Caco-2 (cell line): ENCODE measurements around the gene ARHGEF12. TPM values are rescaled to one million over a fixed set of nuclear protein-coding genes. Genes with fewer than 3 reads are reported as not detected.

ENCODE experiments used
- BruUV-seq: library from RNA; stranded (reverse); fragments of 400-500 nt; replicated peaks from 2 replicates; lab custom pipeline; 2021; lab: Mats Ljungman, UMichigan
- CTCF ChIA-PET: fragments of 300-600 bp; sonication (Branson Sonifier 250); formaldehyde crosslinking; loops from one replicate; lab custom pipeline; 2022; ENCODE audit warnings: antibody characterized with exemption; lab: Charles Lee
- POLR2A ChIA-PET: fragments of 300-600 bp; sonication (Branson Sonifier 250); formaldehyde crosslinking; loops from one replicate; lab custom pipeline; 2022; ENCODE audit warnings: antibody characterized with exemption; lab: Charles Lee
- DNase-seq, 2 experiments: peaks; one replicate each; pipeline versions ENCODE4 v3.0.0 to v3.0.0-alpha.2; 2020 to 2022
- H3K27me3 ChIP-seq: replicated peaks from 2 replicates; pipeline ENCODE4 v1.6.0; 2011; ENCODE audit warnings: low read length; ENCODE audit not compliant: control insufficient read depth, insufficient read depth
- H3K36me3 ChIP-seq: 2 replicates; pipeline ENCODE4 v1.5.1; 2011; ENCODE audit warnings: low read length; ENCODE audit not compliant: control insufficient read depth, insufficient read depth
- H3K4me1 ChIP-seq: fragments of 250-450 bp; sonication (Bioruptor Pico); 2 replicates; pipeline ENCODE4 v1.5.1; 2020; ENCODE audit warnings: mild to moderate bottlenecking
- H3K4me3 ChIP-seq: 2 replicates; pipeline ENCODE4 v1.5.1; 2011; ENCODE audit warnings: low read depth, mild to moderate bottlenecking, control low read depth, low read length
- H3K9me3 ChIP-seq: fragments of 250-450 bp; sonication (Bioruptor Pico); 2 replicates; pipeline ENCODE4 v1.5.1; 2020; ENCODE audit warnings: mild to moderate bottlenecking, moderate library complexity
- H3K27ac Mint-ChIP-seq: one replicate; pipeline ENCODE4 v1.8.0; 2022; ENCODE audit warnings: mixed read lengths; ENCODE audit not compliant: unreplicated experiment
- H3K27me3 Mint-ChIP-seq: one replicate; pipeline ENCODE4 v1.8.0; 2022; ENCODE audit warnings: mixed read lengths; ENCODE audit not compliant: insufficient read depth, unreplicated experiment
- H3K36me3 Mint-ChIP-seq: one replicate; pipeline ENCODE4 v1.8.0; 2022; ENCODE audit warnings: mild to moderate bottlenecking, mixed read lengths; ENCODE audit not compliant: insufficient read depth, unreplicated experiment
- H3K4me1 Mint-ChIP-seq: one replicate; pipeline ENCODE4 v1.8.0; 2022; ENCODE audit warnings: low read depth, mixed read lengths; ENCODE audit not compliant: unreplicated experiment
- H3K4me3 Mint-ChIP-seq: one replicate; pipeline ENCODE4 v1.8.0; 2022; ENCODE audit warnings: mild to moderate bottlenecking, moderate library complexity, mixed read lengths; ENCODE audit not compliant: unreplicated experiment
- H3K9me3 Mint-ChIP-seq: one replicate; pipeline ENCODE4 v1.8.0; 2022; ENCODE audit warnings: mixed read lengths; ENCODE audit not compliant: unreplicated experiment
- CTCF ChIP-seq, 2 experiments: fragments of 200-600 bp in 1 of 2; IDR thresholded peaks; 1 replicate in 1 of 2; 2 replicates in 1 of 2; pipeline versions ENCODE4 v1.5.1 to v1.8.0; 2011 to 2022; ENCODE audit warnings: antibody characterized with exemption in 1 of 2, control low read depth in 1 of 2, inconsistent platforms in 1 of 2, low read depth in 1 of 2, low read length in 1 of 2, mild to moderate bottlenecking in 1 of 2, moderate library complexity in 1 of 2; ENCODE audit not compliant: insufficient read depth in 1 of 2, severe bottlenecking in 1 of 2, unreplicated experiment in 1 of 2
- intact Hi-C: fragments of 100-400 bp; cut with micrococcal nuclease; formaldehyde crosslinking; loops from one replicate; pipeline ENCODE4 v1.10.0; 2022; ENCODE audit not compliant: unreplicated experiment
- total RNA-seq: library from RNA; stranded (reverse); gene quantifications from 2 replicates; pipeline ENCODE4 v1.2.3, GENCODE V29; 2022

Gene ARHGEF12
- total RNA-seq, 1 experiment from 2014 or later: 89.3 TPM

GRCh38 chr11:120326845-120327281 lies 9.3 kb upstream of the ARHGEF12 start:
- H3K4me3 ChIP-seq: no peak overlapping the region
- peaks cover 33% of the 10 kb centered on the region for H3K4me1 Mint-ChIP-seq

GRCh38 chr11:120327311-120327710 lies 8.9 kb upstream of the ARHGEF12 start:
- H3K36me3 Mint-ChIP-seq: peaks cover 8% of the 10 kb centered on the region
- H3K4me3 Mint-ChIP-seq: no peak overlapping the region
- DNase-seq: no peak
- no TSS peak for BruUV-seq
- peaks cover 35% of the 10 kb centered on the region for H3K4me1 Mint-ChIP-seq
- no peak for TF ChIP-seq CTCF (IDR thresholded peaks at IDR 0.05; ENCODE audit: insufficient read depth in 1 of 2, low read depth in 1 of 2, low read length in 1 of 2, severe bottlenecking in 1 of 2, unreplicated experiment in 1 of 2)
- peaks cover 2% of the 10 kb centered on the region for H3K27me3 Mint-ChIP-seq
- CTCF ChIA-PET: interaction anchor here (1.2 to 2.7 kb wide), 2 partner anchors 9 to 25 kb away, joined by 4 to 9 read pairs; partner anchors contain the start of gene ARHGEF12
- peaks cover 40% of the 10 kb centered on the region for H3K4me1 ChIP-seq
- intact Hi-C loops: loop anchor here (1.0 kb wide), 1 partner anchor 8 kb away; no protein-coding TSS in a partner anchor
- H3K36me3 ChIP-seq: no peaks in the 10 kb centered on the region
- H3K27ac Mint-ChIP-seq: no peak overlapping the region
- no peaks in the 10 kb centered on the region for H3K9me3 ChIP-seq
- POLR2A ChIA-PET: no interaction called here
- H3K4me3 ChIP-seq: no peak overlapping the region
- no peaks in the 10 kb centered on the region for H3K27me3 ChIP-seq
- H3K9me3 Mint-ChIP-seq: no peaks in the 10 kb centered on the region

More at GRCh38 chr11:120326845-120327281, 9.3 kb upstream of the ARHGEF12 start:
- TF ChIP-seq CTCF (IDR thresholded peaks at IDR 0.05; ENCODE audit: insufficient read depth in 1 of 2, low read depth in 1 of 2, low read length in 1 of 2, severe bottlenecking in 1 of 2, unreplicated experiment in 1 of 2): no peak
- Histone ChIP-seq H3K27me3 (no peaks in the 10 kb centered on the region), H3K4me1 (peaks cover 35% of the 10 kb centered on the region), H3K9me3 (no peaks in the 10 kb centered on the region), H3K36me3 (no peaks in the 10 kb centered on the region)
- no TSS peak for BruUV-seq
- intact Hi-C loops: loop anchor here (1.0 kb wide), 1 partner anchor 8 kb away; no protein-coding TSS in a partner anchor
- Mint-ChIP-seq H3K9me3 (no peaks in the 10 kb centered on the region), H3K4me3 (peak overlapping the region; percentile 78), H3K27me3 (peaks cover 2% of the 10 kb centered on the region), H3K27ac (no peak overlapping the region), H3K36me3 (peaks cover 8% of the 10 kb centered on the region)
- ChIA-PET POLR2A (no interaction called here), CTCF (interaction anchor here (0.6 to 2.7 kb wide), 3 partner anchors 9 to 24 kb away, joined by 3 to 9 read pairs (median 4); partner anchors contain the start of gene ARHGEF12)
- peak in 1 of 2 experiments; percentile 61 for DNase-seq

- H3K4me1 ChIP-seq: peaks cover 40% of the 10 kb centered on the region
- H3K36me3 ChIP-seq: no peaks in the 10 kb centered on the region
- Mint-ChIP-seq H3K36me3 (peaks cover 8% of the 10 kb centered on the region), H3K9me3 (no peaks in the 10 kb centered on the region), H3K4me1 (peaks cover 35% of the 10 kb centered on the region), H3K4me3 (no peak overlapping the region), H3K27me3 (no peaks in the 10 kb centered on the region), H3K27ac (no peak overlapping the region)
- H3K27me3 ChIP-seq: no peaks in the 10 kb centered on the region
- DNase-seq: no peak
- BruUV-seq: no TSS peak
- TF ChIP-seq CTCF (IDR thresholded peaks at IDR 0.05; ENCODE audit: insufficient read depth in 1 of 2, low read depth in 1 of 2, low read length in 1 of 2, severe bottlenecking in 1 of 2, unreplicated experiment in 1 of 2): no peak
- H3K9me3 ChIP-seq: no peaks in the 10 kb centered on the region
- CTCF ChIA-PET: no interaction called here
- POLR2A ChIA-PET: no interaction called here
- intact Hi-C loops: no loop called here
- H3K4me3 ChIP-seq: no peak overlapping the region
Observed at GRCh38 chr11:120329556-120329955, 6.7 kb upstream of the ARHGEF12 start.
